Duodenal mucosa (tissue), 2 donors: ENCODE data around the gene SRC.

ENCODE experiments used
- H3K27ac ChIP-seq: one replicate; pipeline ENCODE4 v1.7.0; 2013; ENCODE audit warnings: low read depth, low read length
- H3K27me3 ChIP-seq, 2 donors: one replicate each; pipeline ENCODE4 v1.7.0; 2013; ENCODE audit warnings: low read length in 2 of 2, control low read depth in 1 of 2; ENCODE audit not compliant: insufficient read depth in 2 of 2, control insufficient read depth in 1 of 2
- H3K36me3 ChIP-seq, 2 donors: one replicate each; pipeline ENCODE4 v1.7.0; 2013; ENCODE audit warnings: low read length in 2 of 2, control low read depth in 1 of 2; ENCODE audit not compliant: insufficient read depth in 2 of 2, control insufficient read depth in 1 of 2
- H3K4me1 ChIP-seq, 2 donors: one replicate each; pipeline ENCODE4 v1.7.0; 2013; ENCODE audit warnings: low read length in 2 of 2, control low read depth in 1 of 2; ENCODE audit not compliant: insufficient read depth in 2 of 2, control insufficient read depth in 1 of 2
- H3K4me3 ChIP-seq, 2 donors: one replicate each; pipeline ENCODE4 v1.7.0; 2013; ENCODE audit warnings: low read length in 2 of 2, low read depth in 1 of 2
- H3K9ac ChIP-seq, 2 donors: one replicate each; pipeline ENCODE4 v1.7.0; 2013; ENCODE audit warnings: low read length in 2 of 2, low read depth in 1 of 2
- H3K9me3 ChIP-seq, 2 donors: one replicate each; pipeline ENCODE4 v1.7.0; 2013; ENCODE audit warnings: low read length in 2 of 2, control low read depth in 1 of 2; ENCODE audit not compliant: control insufficient read depth in 1 of 2

Gene SRC

DNA sequence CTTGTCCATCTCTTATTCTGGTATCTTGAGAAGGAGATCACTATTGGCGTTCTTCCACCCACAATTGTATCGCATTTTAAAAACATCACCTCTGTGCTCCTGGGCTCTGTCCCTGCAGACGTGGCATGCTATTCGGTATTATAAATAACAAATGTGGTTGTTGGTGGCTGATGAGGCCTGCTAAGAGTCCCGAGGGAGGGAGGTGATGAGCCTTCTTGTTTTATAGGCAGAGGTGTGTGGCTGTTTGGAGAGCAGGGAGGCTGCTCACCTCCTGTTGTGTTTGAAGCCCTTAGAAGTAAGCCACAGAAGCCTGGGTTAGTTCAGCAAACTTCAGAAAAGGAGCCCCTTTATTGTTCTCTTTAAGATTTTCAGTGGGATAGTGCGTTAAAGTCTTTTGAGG is 40.9 kb upstream of the SRC start:
- H3K27me3 ChIP-seq: no peaks in the 10 kb centered on the region
- peaks cover 15 to 35% of the 10 kb centered on the region in 2 donors for H3K36me3 ChIP-seq
- no peaks in the 10 kb centered on the region for H3K9me3 ChIP-seq
- H3K4me3 ChIP-seq: no peak overlapping the region
- H3K27ac ChIP-seq: no peak overlapping the region
- H3K9ac ChIP-seq: no peak overlapping the region
- peaks cover 26 to 43% of the 10 kb centered on the region in 2 donors for H3K4me1 ChIP-seq

DNA sequence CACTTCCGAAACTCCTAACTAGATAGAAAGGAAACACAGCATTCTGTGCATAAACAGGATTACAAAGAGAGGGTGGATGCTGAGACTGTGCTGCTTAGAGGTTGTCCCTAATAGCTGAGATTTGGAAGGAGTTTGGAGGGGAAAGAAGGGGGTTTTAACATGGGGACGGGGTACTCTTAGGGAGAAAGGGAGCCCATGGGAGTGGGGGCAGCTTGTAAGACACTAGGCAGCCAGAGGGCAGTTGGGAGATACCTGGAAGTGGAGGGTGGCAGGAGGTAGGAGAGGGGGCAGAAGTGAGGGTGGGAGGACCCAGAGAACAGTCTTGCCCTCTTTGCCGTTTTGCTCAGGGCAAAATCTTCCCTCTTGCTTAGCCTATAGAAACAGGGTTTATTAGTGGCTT is 40.1 kb upstream of the SRC start:
- H3K4me3 ChIP-seq: no peak overlapping the region
- no peaks in the 10 kb centered on the region for H3K27me3 ChIP-seq
- no peaks in the 10 kb centered on the region for H3K9me3 ChIP-seq
- H3K9ac ChIP-seq: no peak overlapping the region
- peaks cover 28 to 46% of the 10 kb centered on the region in 2 donors for H3K4me1 ChIP-seq
- peaks cover 15 to 35% of the 10 kb centered on the region in 2 donors for H3K36me3 ChIP-seq
- no peak overlapping the region for H3K27ac ChIP-seq

DNA sequence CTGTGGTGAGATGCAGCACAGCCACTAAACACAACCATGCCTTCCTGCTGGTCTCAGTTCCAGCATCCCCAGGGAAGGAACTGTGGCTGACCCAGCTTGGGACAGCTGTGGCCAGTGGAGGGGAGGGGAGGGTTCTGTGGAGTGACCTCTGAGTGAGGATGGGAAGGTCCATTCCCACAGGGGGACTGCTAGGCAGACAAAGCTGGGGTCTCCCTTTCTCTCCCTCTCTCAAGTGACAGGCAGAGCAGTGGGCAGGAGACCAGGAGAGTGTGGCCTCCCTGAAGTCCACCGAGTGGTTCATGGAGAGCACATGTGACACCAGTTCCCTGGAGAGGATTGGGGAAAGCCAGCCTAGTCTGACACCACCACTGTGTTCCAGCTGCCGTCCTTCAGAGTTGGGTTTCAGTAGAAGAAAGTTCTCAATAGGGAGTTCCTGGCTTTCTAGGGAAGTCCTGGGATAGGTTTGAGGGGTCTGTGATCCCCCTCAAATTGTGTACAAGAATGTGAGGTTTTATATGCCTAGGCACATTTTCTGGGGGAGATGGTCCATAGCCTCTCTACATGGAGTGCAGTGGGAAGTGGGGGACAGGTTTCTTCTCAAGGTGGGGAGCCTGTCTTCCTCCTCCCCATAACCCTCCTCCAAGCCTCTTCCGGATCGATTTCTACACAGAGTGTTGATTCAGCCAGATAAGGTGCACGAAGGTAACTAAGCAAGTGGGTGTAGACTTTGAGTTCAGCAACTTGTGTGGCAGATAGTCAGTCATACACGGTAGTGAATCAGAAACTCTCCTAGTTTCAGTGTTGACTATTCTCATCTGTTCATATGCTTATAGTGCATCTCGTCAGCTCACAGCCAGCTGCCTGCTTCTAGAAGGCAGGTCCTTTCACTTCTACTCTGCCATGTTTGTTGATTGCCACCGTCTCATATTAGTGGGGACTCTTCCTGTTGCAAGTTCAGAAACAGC is 37.6 kb upstream of the SRC start:
- H3K4me1 ChIP-seq: peaks cover 24 to 49% of the 10 kb centered on the region in 2 donors
- peak overlapping the region; percentile 63 for H3K27ac ChIP-seq
- H3K4me3 ChIP-seq: peak overlapping the region; percentile 6 to 27
- H3K27me3 ChIP-seq: no peaks in the 10 kb centered on the region
- H3K36me3 ChIP-seq: peaks cover 4 to 27% of the 10 kb centered on the region in 2 donors
- no peaks in the 10 kb centered on the region for H3K9me3 ChIP-seq
- H3K9ac ChIP-seq: peak overlapping the region; percentile 32 to 36

DNA sequence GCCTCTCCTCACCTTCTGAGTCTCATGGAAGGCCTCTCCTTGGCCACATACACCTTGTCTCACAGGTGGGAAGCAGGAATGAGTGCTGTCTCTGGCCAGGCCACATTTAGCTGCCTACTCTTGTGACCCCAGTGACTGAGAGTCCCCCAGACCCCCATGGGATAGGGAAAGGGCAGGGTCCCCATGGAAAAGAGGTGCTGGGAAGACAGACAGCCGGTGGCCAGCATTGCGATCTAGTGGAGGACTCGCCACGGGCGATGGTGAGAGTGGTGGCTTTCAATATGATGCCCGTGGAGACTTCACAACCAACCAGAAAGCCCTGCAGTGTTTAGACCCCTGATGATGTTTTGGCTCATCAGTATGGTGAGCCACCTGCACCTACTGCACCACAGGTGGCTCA is 36.6 kb upstream of the SRC start:
- Histone ChIP-seq H3K4me1 (peaks cover 32 to 52% of the 10 kb centered on the region in 2 donors), H3K27ac (peak overlapping the region; percentile 63)

DNA sequence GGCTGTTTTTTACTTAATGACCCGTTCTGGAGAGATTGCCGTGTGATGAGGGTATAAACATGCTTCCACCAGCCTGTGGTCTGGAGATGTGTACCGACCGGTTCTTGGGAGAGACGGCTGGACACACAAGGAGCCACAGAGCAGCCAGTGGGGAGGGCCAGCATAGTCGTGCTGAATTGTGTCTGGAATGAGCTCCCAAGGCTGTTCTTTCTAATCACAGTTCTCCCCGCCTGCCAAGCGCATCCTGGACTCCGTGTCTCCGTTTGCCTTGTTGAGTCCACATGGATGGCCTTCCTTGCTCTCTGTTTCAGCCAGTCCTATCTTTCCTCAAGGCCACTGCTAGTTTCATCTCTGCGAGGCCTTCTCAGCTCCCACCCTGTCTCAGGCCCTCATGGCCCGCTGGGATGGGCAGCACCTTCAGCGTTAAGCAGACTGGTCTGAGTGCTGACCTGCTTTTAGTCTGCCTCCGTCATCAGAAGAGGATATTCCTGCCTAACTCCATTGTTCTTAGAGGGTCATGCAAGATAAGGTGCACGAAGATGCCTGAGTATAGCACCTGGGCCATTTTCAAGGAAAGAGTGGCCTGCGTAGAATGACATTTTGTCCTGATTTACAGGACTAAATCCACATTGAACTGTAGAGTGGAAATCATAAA is 35.9 kb upstream of the SRC start:
- Histone ChIP-seq H3K9ac (no peak overlapping the region), H3K4me1 (peaks cover 40 to 52% of the 10 kb centered on the region in 2 donors), H3K36me3 (peaks cover 0 to 27% of the 10 kb centered on the region in 2 donors), H3K27ac (no peak overlapping the region), H3K9me3 (no peaks in the 10 kb centered on the region), H3K4me3 (no peak overlapping the region), H3K27me3 (no peaks in the 10 kb centered on the region)

More for the DNA sequence above, 36.6 kb upstream of the SRC start:
- H3K4me3 ChIP-seq: peak overlapping the region in 1 of 2 donors; percentile 27
- no peaks in the 10 kb centered on the region for H3K9me3 ChIP-seq
- H3K36me3 ChIP-seq: peaks cover 4 to 27% of the 10 kb centered on the region in 2 donors
- no peaks in the 10 kb centered on the region for H3K27me3 ChIP-seq
- H3K9ac ChIP-seq: peak overlapping the region; percentile 32 to 36

DNA sequence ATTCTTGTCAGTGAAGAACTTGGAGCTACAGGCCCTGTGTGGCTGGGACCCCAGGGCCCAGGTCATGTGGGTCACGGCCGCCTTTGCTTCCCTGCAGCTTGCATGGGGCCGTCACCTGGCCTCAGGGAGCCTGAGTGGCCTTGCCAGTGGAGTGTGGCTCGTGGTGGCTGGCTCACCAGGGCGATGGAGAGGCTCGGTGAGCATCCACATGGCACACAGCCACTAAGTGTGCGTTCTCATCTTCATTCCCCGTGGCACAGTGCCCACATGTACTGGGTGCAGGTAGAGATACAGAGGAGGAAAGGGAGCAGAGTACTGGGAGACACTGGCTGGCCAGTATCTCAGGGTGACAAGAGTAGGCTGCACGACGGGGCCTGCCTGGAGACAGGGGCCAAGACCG is 35.0 kb upstream of the SRC start:
- Histone ChIP-seq H3K36me3 (peaks cover 0 to 28% of the 10 kb centered on the region in 2 donors), H3K4me1 (peaks cover 49 to 59% of the 10 kb centered on the region in 2 donors), H3K27me3 (no peaks in the 10 kb centered on the region), H3K9me3 (no peaks in the 10 kb centered on the region), H3K4me3 (no peak overlapping the region), H3K9ac (no peak overlapping the region), H3K27ac (no peak overlapping the region)

DNA sequence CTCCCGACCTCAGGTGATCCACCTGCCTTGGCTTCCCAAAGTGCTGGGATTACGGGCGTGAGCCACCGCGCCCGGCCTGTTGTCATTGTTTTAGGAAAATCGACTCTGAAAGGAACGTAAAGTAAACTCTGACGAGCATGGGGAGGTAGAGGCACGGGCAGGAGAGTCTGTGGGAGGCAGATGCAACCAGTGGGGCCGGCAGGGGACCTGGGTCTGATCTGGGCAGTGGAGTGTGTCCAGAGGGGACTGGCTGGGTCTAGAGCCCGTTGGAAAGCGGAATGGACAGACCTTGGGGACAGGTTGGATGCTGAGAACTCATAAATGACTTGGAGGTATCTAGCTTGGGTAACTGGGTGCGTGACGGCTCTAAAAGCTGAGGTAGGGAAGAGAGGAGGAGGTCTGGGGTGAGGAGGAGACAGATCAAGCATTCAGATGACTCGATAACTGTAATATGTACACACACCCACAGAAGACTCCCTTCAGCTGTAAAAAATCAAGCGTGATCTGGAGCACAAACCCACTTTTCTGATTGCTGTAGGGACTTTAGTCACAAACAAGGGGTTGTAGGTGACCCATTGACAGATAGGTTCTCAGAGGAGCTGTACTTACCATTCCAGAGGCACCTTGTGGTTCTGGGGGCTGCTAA is 34.1 kb upstream of the SRC start:
- Histone ChIP-seq H3K27me3 (no peaks in the 10 kb centered on the region), H3K27ac (no peak overlapping the region), H3K36me3 (peaks cover 7 to 37% of the 10 kb centered on the region in 2 donors), H3K4me3 (no peak overlapping the region), H3K4me1 (peaks cover 58 to 61% of the 10 kb centered on the region in 2 donors), H3K9ac (no peak overlapping the region), H3K9me3 (no peaks in the 10 kb centered on the region)

DNA sequence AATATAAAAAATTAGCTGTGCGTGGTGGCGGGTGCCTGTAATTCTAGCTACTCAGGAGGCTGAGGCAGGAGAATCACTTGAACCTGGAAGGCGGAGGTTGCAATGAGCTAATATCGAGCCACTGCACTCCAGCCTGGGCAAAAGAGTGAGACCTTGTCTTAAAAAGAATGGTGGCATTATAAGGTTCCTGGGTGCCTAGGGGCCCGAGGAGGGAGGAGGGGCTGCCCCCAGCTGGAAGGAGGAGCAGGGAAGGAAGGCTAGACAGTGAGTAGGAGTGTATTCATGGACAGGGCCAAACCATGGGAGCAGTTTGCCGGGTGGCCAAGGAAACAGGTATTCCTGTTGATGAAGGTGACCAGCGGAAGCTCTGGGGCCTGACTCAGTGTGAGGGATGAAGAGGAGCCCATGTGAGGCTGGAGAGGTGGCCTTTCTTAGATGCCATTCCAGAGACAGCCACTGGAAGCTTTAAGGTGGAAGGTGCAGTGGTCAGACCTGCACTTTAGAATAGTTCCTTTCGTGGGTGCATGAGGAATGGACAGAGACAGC is 32.3 kb upstream of the SRC start:
- Histone ChIP-seq H3K36me3 (peaks cover 15 to 50% of the 10 kb centered on the region in 2 donors), H3K9me3 (no peaks in the 10 kb centered on the region), H3K4me1 (peaks cover 47 to 50% of the 10 kb centered on the region in 2 donors), H3K27me3 (no peaks in the 10 kb centered on the region), H3K9ac (peak overlapping the region in 1 of 2 donors; percentile 28), H3K4me3 (no peak overlapping the region), H3K27ac (no peak overlapping the region)

DNA sequence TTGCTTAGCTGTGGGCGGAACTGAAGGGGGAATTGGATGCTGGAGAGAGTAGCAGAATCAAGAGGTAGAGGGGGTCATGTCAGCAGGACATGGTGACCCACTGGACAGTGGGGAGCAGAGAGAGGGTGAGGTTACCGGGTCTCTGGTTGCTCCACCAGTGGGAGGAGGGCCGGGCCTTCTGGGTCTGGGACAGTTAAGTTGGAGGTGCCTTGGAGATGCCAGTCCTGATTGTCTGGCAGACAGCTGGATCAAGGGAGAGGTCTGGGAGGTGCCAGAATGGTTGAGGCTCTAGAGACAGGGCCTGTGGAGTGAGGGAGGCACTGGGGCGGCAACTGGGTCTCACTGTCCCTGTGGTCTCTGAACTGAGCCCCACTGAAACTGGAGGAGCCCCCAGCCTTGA is 31.8 kb upstream of the SRC start:
- H3K4me1 ChIP-seq: peaks cover 43 to 45% of the 10 kb centered on the region in 2 donors
- H3K9ac ChIP-seq: peak overlapping the region; percentile 28 to 43
- peak overlapping the region; percentile 75 for H3K27ac ChIP-seq
- H3K4me3 ChIP-seq: no peak overlapping the region
- H3K27me3 ChIP-seq: no peaks in the 10 kb centered on the region
- no peaks in the 10 kb centered on the region for H3K9me3 ChIP-seq
- peaks cover 15 to 50% of the 10 kb centered on the region in 2 donors for H3K36me3 ChIP-seq
